H9 (cell line): ENCODE results near the gene PLEKHF1. TPM values are rescaled to one million over a fixed set of nuclear protein-coding genes. Genes with fewer than 3 reads are reported as not detected.

Source experiments
- DNase-seq: peaks from one replicate; pipeline ENCODE4 v3.0.0-alpha.2; 2017
- H2AFZ ChIP-seq: one replicate; pipeline ENCODE4 v1.6.1; 2013; ENCODE audit warnings: mild to moderate bottlenecking, low read length, control low read depth, moderate library complexity
- H2AK5ac ChIP-seq: 2 replicates; pipeline ENCODE4 v1.6.1; 2013; ENCODE audit warnings: low read length, control low read depth, mixed read lengths; ENCODE audit not compliant: insufficient read length
- H2BK120ac ChIP-seq: one replicate; pipeline ENCODE4 v1.6.1; 2013; ENCODE audit warnings: low read depth, mild to moderate bottlenecking, low read length, control low read depth, inconsistent platforms; ENCODE audit not compliant: poor library complexity, severe bottlenecking
- H2BK12ac ChIP-seq: 2 replicates; pipeline ENCODE4 v1.6.1; 2013; ENCODE audit warnings: low read length, control low read depth, mixed read lengths, low read depth; ENCODE audit not compliant: insufficient read length
- H2BK15ac ChIP-seq: 2 replicates; pipeline ENCODE4 v1.6.1; 2013; ENCODE audit warnings: low read depth, low read length, control low read depth
- H2BK20ac ChIP-seq: one replicate; pipeline ENCODE4 v1.6.1; 2013; ENCODE audit warnings: low read depth, mild to moderate bottlenecking, low read length, control low read depth, inconsistent platforms; ENCODE audit not compliant: poor library complexity, severe bottlenecking
- H2BK5ac ChIP-seq: 2 replicates; pipeline ENCODE4 v1.6.1; 2013; ENCODE audit warnings: low read length, control low read depth, mixed read lengths; ENCODE audit not compliant: insufficient read length
- H3K14ac ChIP-seq: 2 replicates; pipeline ENCODE4 v1.6.1; 2013; ENCODE audit warnings: low read length, control low read depth; ENCODE audit not compliant: insufficient read depth
- H3K18ac ChIP-seq: 2 replicates; pipeline ENCODE4 v1.6.1; 2013; ENCODE audit warnings: low read depth, mild to moderate bottlenecking, mixed read lengths, low read length, control low read depth; ENCODE audit not compliant: insufficient read length
- H3K23ac ChIP-seq: 2 replicates; pipeline ENCODE4 v1.6.1; 2013; ENCODE audit warnings: low read length, control low read depth, mixed read lengths, low read depth; ENCODE audit not compliant: insufficient read length
- H3K23me2 ChIP-seq: 2 replicates; pipeline ENCODE4 v1.6.1; 2013; ENCODE audit warnings: low read depth, mild to moderate bottlenecking, mixed read lengths, low read length, control low read depth; ENCODE audit not compliant: insufficient read length, poor library complexity, severe bottlenecking
- H3K27ac ChIP-seq: 2 replicates; pipeline ENCODE4 v1.5.1; 2013; ENCODE audit warnings: low read length, control low read depth, mixed read lengths, low read depth; ENCODE audit not compliant: insufficient read length
- H3K27me3 ChIP-seq: 2 replicates; pipeline ENCODE4 v1.6.1; 2013; ENCODE audit warnings: low read length, control low read depth, inconsistent platforms; ENCODE audit not compliant: insufficient read depth
- H3K4ac ChIP-seq: 2 replicates; pipeline ENCODE4 v1.6.1; 2013; ENCODE audit warnings: low read depth, mild to moderate bottlenecking, control low read depth, inconsistent platforms, low read length, moderate library complexity
- H3K4me1 ChIP-seq: 2 replicates; pipeline ENCODE4 v1.6.1; 2013; ENCODE audit warnings: low read length, control low read depth, inconsistent platforms; ENCODE audit not compliant: insufficient read depth
- H3K4me2 ChIP-seq: 2 replicates; pipeline ENCODE4 v1.6.1; 2013; ENCODE audit warnings: low read length, control low read depth, mixed read lengths; ENCODE audit not compliant: insufficient read length, insufficient read depth
- H3K56ac ChIP-seq: 2 replicates; pipeline ENCODE4 v1.6.1; 2013; ENCODE audit warnings: low read depth, mild to moderate bottlenecking, mixed read lengths, low read length, control low read depth; ENCODE audit not compliant: insufficient read length
- H3K79me1 ChIP-seq: 2 replicates; pipeline ENCODE4 v1.6.1; 2013; ENCODE audit warnings: low read depth, mild to moderate bottlenecking, moderate library complexity, low read length, control low read depth, inconsistent platforms; ENCODE audit not compliant: insufficient read depth, poor library complexity, severe bottlenecking
- H3K79me2 ChIP-seq: 2 replicates; pipeline ENCODE4 v1.6.1; 2013; ENCODE audit warnings: low read length, control low read depth, inconsistent platforms; ENCODE audit not compliant: insufficient read depth
- H3K9ac ChIP-seq: 2 replicates; pipeline ENCODE4 v1.6.1; 2013; ENCODE audit warnings: low read length, control low read depth, mixed read lengths; ENCODE audit not compliant: insufficient read length; ENCODE audit errors: extremely low read depth
- H3K9me3 ChIP-seq: one replicate; pipeline ENCODE4 v1.6.1; 2013; ENCODE audit warnings: low read depth, low read length, inconsistent platforms; ENCODE audit not compliant: control insufficient read depth
- H3T11ph ChIP-seq: one replicate; pipeline ENCODE4 v1.6.1; 2013; ENCODE audit warnings: mild to moderate bottlenecking, low read length, control low read depth, inconsistent platforms
- H4K20me1 ChIP-seq: one replicate; pipeline ENCODE4 v1.6.1; 2013; ENCODE audit not compliant: control insufficient read depth, insufficient read length, insufficient read depth
- H4K5ac ChIP-seq: 2 replicates; pipeline ENCODE4 v1.6.1; 2013; ENCODE audit warnings: low read depth, mild to moderate bottlenecking, mixed read lengths, low read length, control low read depth; ENCODE audit not compliant: insufficient read length
- H4K8ac ChIP-seq: replicated peaks from 2 replicates; pipeline ENCODE4 v1.6.1; 2013; ENCODE audit warnings: low read length, control low read depth, mixed read lengths, low read depth; ENCODE audit not compliant: insufficient read length
- H4K91ac ChIP-seq: 2 replicates; pipeline ENCODE4 v1.6.1; 2013; ENCODE audit warnings: low read depth, mild to moderate bottlenecking, moderate library complexity, mixed read lengths, low read length, control low read depth; ENCODE audit not compliant: insufficient read length
- H3K27ac Mint-ChIP-seq, 3 experiments: 2 replicates in 2 of 3; 3 replicates in 1 of 3; pipeline ENCODE4 v1.8.0; 2020 to 2021; ENCODE audit warnings: mixed read lengths in 3 of 3, mild to moderate bottlenecking in 1 of 3, moderate library complexity in 1 of 3
- H3K27me3 Mint-ChIP-seq: 2 replicates; pipeline ENCODE4 v1.8.0; 2021; ENCODE audit warnings: low read depth, mild to moderate bottlenecking, moderate library complexity, mixed read lengths
- H3K36me3 Mint-ChIP-seq, 3 experiments: 2 replicates in 2 of 3; 3 replicates in 1 of 3; pipeline ENCODE4 v1.8.0; 2020 to 2021; ENCODE audit warnings: low read depth in 3 of 3, mixed read lengths in 3 of 3; ENCODE audit not compliant: insufficient read depth in 1 of 3
- H3K4me1 Mint-ChIP-seq, 2 experiments: 2 replicates each; pipeline ENCODE4 v1.8.0; 2020; ENCODE audit warnings: mixed read lengths in 2 of 2
- H3K4me3 Mint-ChIP-seq, 2 experiments: 2 replicates in 1 of 2; 3 replicates in 1 of 2; pipeline ENCODE4 v1.8.0; 2020 to 2021; ENCODE audit warnings: mild to moderate bottlenecking in 2 of 2, mixed read lengths in 2 of 2, moderate library complexity in 1 of 2
- H3K9me3 Mint-ChIP-seq, 2 experiments: 2 replicates in 1 of 2; 3 replicates in 1 of 2; pipeline ENCODE4 v1.8.0; 2020; ENCODE audit warnings: mild to moderate bottlenecking in 2 of 2, mixed read lengths in 2 of 2, moderate library complexity in 1 of 2
- CTCF ChIP-seq: fragments of 200-600 bp; sonication (generic); conservative IDR thresholded peaks from 3 replicates; pipeline ENCODE4 v1.8.0; 2021; ENCODE audit warnings: antibody characterized with exemption, mild to moderate bottlenecking
- WGBS: extraction: QIAGEN DNeasy Blood & Tissue Kit; methylation state at CpG from one replicate; pipeline ENCODE4 v1.1.7; 2013; ENCODE audit warnings: missing lambda C conversion rate, low lambda C conversion rate, mixed read lengths; ENCODE audit not compliant: insufficient read length; ENCODE audit errors: extremely low coverage; 5-methylcytosine and 5-hydroxymethylcytosine counted together
- total RNA-seq: library from RNA; stranded (reverse); gene quantifications from 2 replicates; pipeline ENCODE4 v1.2.1, GENCODE V29; 2021

The PLEKHF1 gene
- total RNA-seq, 1 experiment from 2014 or later: 4.9 TPM

- no peaks in the 10 kb centered on the region for H4K20me1 ChIP-seq
- H3K9me3 Mint-ChIP-seq: no peaks in the 10 kb centered on the region
- no peak overlapping the region for H3K27ac ChIP-seq
These were observed 59.5 kb downstream of the PLEKHF1 start for GRCh38 chr19:29724746-29725145.

More at GRCh38 chr19:29724746-29725145, 59.5 kb downstream of the PLEKHF1 start:
- H4K5ac ChIP-seq: peak overlapping the region; percentile 86
- H3K79me1 ChIP-seq: no peaks in the 10 kb centered on the region
- no peak overlapping the region for H2BK12ac ChIP-seq
- Mint-ChIP-seq H3K4me1 (peaks cover 12 to 16% of the 10 kb centered on the region in 2 experiments), H3K27me3 (peaks cover 36% of the 10 kb centered on the region), H3K4me3 (peak overlapping the region; percentile 44 to 56; a peak in 4 of 5 replicates), H3K27ac (no peak overlapping the region), H3K36me3 (no peaks in the 10 kb centered on the region)
- no peak overlapping the region for H3K23ac ChIP-seq
- no peak overlapping the region for H4K8ac ChIP-seq
- H2BK15ac ChIP-seq: no peak overlapping the region
- WGBS: no CpG with 5 or more reads among the region's 14 CpGs
- H3K27me3 ChIP-seq: no peaks in the 10 kb centered on the region; the same call in 1 of the 2 replicates
- no peak overlapping the region for H2BK120ac ChIP-seq
- no peak for DNase-seq
- H2AFZ ChIP-seq: peak overlapping the region; percentile 81
- no peak overlapping the region for H3K9ac ChIP-seq
- H3T11ph ChIP-seq: no peak overlapping the region
- peak overlapping the region; percentile 2 for H3K18ac ChIP-seq
- no peaks in the 10 kb centered on the region for H3K4me1 ChIP-seq
- H3K23me2 ChIP-seq: no peaks in the 10 kb centered on the region
- H2BK5ac ChIP-seq: no peak overlapping the region
- H4K91ac ChIP-seq: no peak overlapping the region
- no peak overlapping the region for H2BK20ac ChIP-seq
- H3K56ac ChIP-seq: no peak overlapping the region
- peak overlapping the region; percentile 33 for H3K4me2 ChIP-seq
- peak overlapping the region; percentile 97; the same call in 1 of the 2 replicates for H3K14ac ChIP-seq
- H3K79me2 ChIP-seq: no peaks in the 10 kb centered on the region
- H3K4ac ChIP-seq: no peak overlapping the region; the same call in 1 of the 2 replicates
- no peaks in the 10 kb centered on the region for H3K9me3 ChIP-seq
- TF ChIP-seq CTCF: no peak
- H2AK5ac ChIP-seq: no peak overlapping the region

Other genes with a start within 250 kb of the PLEKHF1 start
- 0.29 and 0.31 TPM in 2 replicates for gene VSTM2B, start 139.5 kb upstream of the PLEKHF1 start, total RNA-seq
- gene POP4, start 59.2 kb upstream of the PLEKHF1 start, total RNA-seq: 51.4 and 53.6 TPM in 2 replicates
- gene C19orf12, start 49.8 kb downstream of the PLEKHF1 start, total RNA-seq: 17.2 and 17.5 TPM in 2 replicates
- gene CCNE1, start 146.5 kb downstream of the PLEKHF1 start, total RNA-seq: 40.2 and 42.1 TPM in 2 replicates